Neuronal stem cell (in vitro differentiated cells): ENCODE results near the gene CCDC47.
"Not testable (repeated sequence)": the region's sequence is repeated elsewhere in the genome, so short reads cannot be mapped to it uniquely, and the experiment has no call there.

Experiments used
- DNase-seq: peaks from one replicate; pipeline ENCODE4 v3.0.0-alpha.2; 2013; ENCODE audit warnings: low spot score
- H2AFZ ChIP-seq: one replicate; pipeline ENCODE4 v1.6.1; 2013; ENCODE audit warnings: mild to moderate bottlenecking, low read length, inconsistent platforms
- H2AK5ac ChIP-seq: 2 replicates; pipeline ENCODE4 v1.6.1; 2013; ENCODE audit warnings: low read depth, mild to moderate bottlenecking, inconsistent platforms, low read length, moderate library complexity, mixed read lengths
- H2BK120ac ChIP-seq: 2 replicates; pipeline ENCODE4 v1.6.1; 2013; ENCODE audit warnings: low read depth, mild to moderate bottlenecking, inconsistent platforms, low read length, moderate library complexity, mixed read lengths
- H2BK12ac ChIP-seq: one replicate; pipeline ENCODE4 v1.6.1; 2013; ENCODE audit warnings: low read length, inconsistent platforms
- H2BK15ac ChIP-seq: 2 replicates; pipeline ENCODE4 v1.6.1; 2013; ENCODE audit warnings: mild to moderate bottlenecking, low read length, inconsistent platforms, mixed read lengths
- H2BK5ac ChIP-seq: one replicate; pipeline ENCODE4 v1.6.1; 2013; ENCODE audit warnings: inconsistent platforms, mild to moderate bottlenecking, low read length, moderate library complexity
- H3K14ac ChIP-seq: one replicate; pipeline ENCODE4 v1.6.1; 2013; ENCODE audit warnings: low read length, inconsistent platforms
- H3K18ac ChIP-seq: 2 replicates; pipeline ENCODE4 v1.6.1; 2013; ENCODE audit warnings: low read length, inconsistent platforms
- H3K23ac ChIP-seq: 2 replicates; pipeline ENCODE4 v1.6.1; 2013; ENCODE audit warnings: low read depth, mild to moderate bottlenecking, mixed read lengths, low read length, inconsistent platforms; ENCODE audit not compliant: poor library complexity
- H3K27ac ChIP-seq: replicated peaks from 3 replicates; pipeline ENCODE4 v1.5.1; 2013; ENCODE audit warnings: low read length, inconsistent platforms
- H3K27me3 ChIP-seq, 3 experiments: 2 replicates each; pipeline ENCODE4 v1.6.1; 2013; ENCODE audit warnings: low read length in 3 of 3, mild to moderate bottlenecking in 2 of 3, inconsistent platforms in 1 of 3, low read depth in 1 of 3, mixed read lengths in 1 of 3, moderate library complexity in 1 of 3; ENCODE audit not compliant: control insufficient read depth in 3 of 3, insufficient read depth in 3 of 3
- H3K36me3 ChIP-seq, 2 donors: replicated peaks in 1 of 2; 2 replicates each; pipeline ENCODE4 v1.6.1; 2013; ENCODE audit warnings: low read length in 2 of 2; ENCODE audit not compliant: control insufficient read depth in 2 of 2, insufficient read depth in 2 of 2
- H3K4ac ChIP-seq: 2 replicates; pipeline ENCODE4 v1.6.1; 2013; ENCODE audit warnings: inconsistent platforms, mild to moderate bottlenecking, low read length, moderate library complexity
- H3K4me1 ChIP-seq, 2 donors: 1 replicate in 1 of 2; 2 replicates in 1 of 2; pipeline ENCODE4 v1.6.1; 2013; ENCODE audit warnings: low read length in 2 of 2, low read depth in 1 of 2; ENCODE audit not compliant: control insufficient read depth in 2 of 2, insufficient read depth in 1 of 2
- H3K4me2 ChIP-seq: one replicate; pipeline ENCODE4 v1.6.1; 2013; ENCODE audit warnings: mild to moderate bottlenecking, low read length, inconsistent platforms; ENCODE audit not compliant: insufficient read depth, poor library complexity, severe bottlenecking
- H3K4me3 ChIP-seq, 2 donors: 2 replicates each; pipeline ENCODE4 v1.5.1; 2013; ENCODE audit warnings: low read length in 2 of 2, mild to moderate bottlenecking in 2 of 2, inconsistent platforms in 1 of 2, moderate library complexity in 1 of 2
- H3K79me1 ChIP-seq: one replicate; pipeline ENCODE4 v1.6.1; 2013; ENCODE audit warnings: low read depth, mild to moderate bottlenecking, inconsistent platforms, low read length, moderate library complexity
- H3K9ac ChIP-seq: one replicate; pipeline ENCODE4 v1.6.1; 2013; ENCODE audit warnings: mild to moderate bottlenecking, low read depth, low read length, inconsistent platforms; ENCODE audit not compliant: poor library complexity
- H3K9me3 ChIP-seq, 2 donors: replicated peaks in 1 of 2; 2 replicates each; pipeline versions ENCODE3 to v1.6.1; 2013; ENCODE audit warnings: low read length in 2 of 2, mild to moderate bottlenecking in 2 of 2, inconsistent platforms in 1 of 2, low read depth in 1 of 2, mixed read lengths in 1 of 2, moderate library complexity in 1 of 2; ENCODE audit not compliant: control insufficient read depth in 2 of 2, insufficient read depth in 1 of 2
- H4K8ac ChIP-seq: one replicate; pipeline ENCODE4 v1.6.1; 2013; ENCODE audit warnings: low read depth, mild to moderate bottlenecking, inconsistent platforms, low read length, moderate library complexity
- H4K91ac ChIP-seq: one replicate; pipeline ENCODE4 v1.6.1; 2013; ENCODE audit warnings: low read length, low read depth, mild to moderate bottlenecking, inconsistent platforms; ENCODE audit not compliant: poor library complexity
- WGBS, 2 donors: extraction: QIAGEN DNeasy Blood & Tissue Kit; methylation state at CpG; one replicate each; pipeline ENCODE4 v1.1.7; 2013; ENCODE audit warnings: missing lambda C conversion rate in 2 of 2, mixed read lengths in 1 of 2; ENCODE audit not compliant: insufficient read length in 2 of 2, insufficient replicate concordance in 1 of 2; ENCODE audit errors: extremely low coverage in 2 of 2; 5-methylcytosine and 5-hydroxymethylcytosine counted together

The CCDC47 gene

DNA sequence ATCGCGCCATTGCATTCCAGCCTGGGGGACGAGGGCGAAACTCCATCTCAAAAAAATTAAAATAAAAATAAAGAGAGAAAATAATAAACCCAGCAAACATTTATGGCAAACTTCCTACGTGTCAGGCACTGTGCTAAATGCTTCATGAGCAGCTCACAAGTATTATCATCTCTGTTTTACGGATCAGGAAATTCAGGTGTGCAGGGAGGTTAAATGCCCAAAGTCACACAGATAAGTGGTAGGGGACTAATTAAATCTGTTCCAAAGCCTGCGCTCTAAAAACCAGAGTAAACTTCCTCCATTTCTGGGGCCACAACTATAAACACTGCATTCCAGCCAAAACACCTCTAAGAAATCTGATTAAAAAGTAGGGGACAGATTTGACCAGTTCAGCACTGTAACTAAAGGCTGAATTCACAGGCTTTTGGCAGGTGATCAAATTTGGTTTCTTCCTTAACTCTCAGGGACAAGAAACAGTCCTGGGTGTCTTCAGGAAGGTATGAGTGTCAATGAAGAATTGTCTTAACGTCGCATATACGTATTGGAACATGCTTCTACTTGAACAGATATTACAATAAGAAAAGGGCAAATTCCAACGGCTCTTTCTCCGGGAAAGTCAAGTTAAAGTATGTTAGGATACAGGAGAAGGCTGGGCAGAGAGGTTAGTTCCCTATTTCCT lies 32.8 kb downstream of the CCDC47 start:
- no peak overlapping the region for H3K4ac ChIP-seq

GRCh38 chr17:63735691-63736090 lies 37.7 kb downstream of the CCDC47 start:
- Histone ChIP-seq H4K8ac (no peak overlapping the region), H3K9me3 (no peaks in the 10 kb centered on the region), H2BK5ac (no peak overlapping the region), H3K79me1 (peaks cover 1% of the 10 kb centered on the region), H2BK120ac (no peak overlapping the region), H2AK5ac (no peak overlapping the region), H3K14ac (no peak overlapping the region), H2BK15ac (no peak overlapping the region), H3K4me3 (no peak overlapping the region), H2AFZ (no peak overlapping the region), H3K27me3 (no peaks in the 10 kb centered on the region), H2BK12ac (no peak overlapping the region), H3K9ac (no peak overlapping the region), H3K36me3 (peaks cover 0 to 19% of the 10 kb centered on the region in 2 donors), H4K91ac (no peak overlapping the region), H3K18ac (no peak overlapping the region), H3K4me1 (peaks cover 2 to 7% of the 10 kb centered on the region in 2 donors), H3K4ac (no peak overlapping the region), H3K23ac (no peak overlapping the region), H3K4me2 (no peak overlapping the region), H3K27ac (no peak overlapping the region)
- no peak for DNase-seq
- no CpG with 5 or more reads among the region's 8 CpGs for WGBS, 2 donors

More for the DNA sequence above, 32.8 kb downstream of the CCDC47 start:
- H3K18ac ChIP-seq, result no peak overlapping the region
- DNase-seq, result no peak
- no CpG with 5 or more reads among the region's 12 CpGs for WGBS, 2 donors
- peak overlapping the region; percentile 68 for H3K4me2 ChIP-seq
- H2BK120ac ChIP-seq, result no peak overlapping the region
- H2BK15ac ChIP-seq, result no peak overlapping the region
- no peak overlapping the region for H4K8ac ChIP-seq
- peaks cover 5 to 7% of the 10 kb centered on the region in 2 donors for H3K4me1 ChIP-seq
- H4K91ac ChIP-seq, result no peak overlapping the region
- H3K27me3 ChIP-seq, result no peaks in the 10 kb centered on the region
- peak overlapping the region; percentile 85 to 99 for H3K4me3 ChIP-seq
- H3K9ac ChIP-seq, result no peak overlapping the region
- no peak overlapping the region for H2BK12ac ChIP-seq
- peak overlapping the region; percentile 99 for H2AFZ ChIP-seq
- no peak overlapping the region for H3K14ac ChIP-seq
- peaks cover 3% of the 10 kb centered on the region for H3K79me1 ChIP-seq
- H3K27ac ChIP-seq, result no peak overlapping the region
- H3K36me3 ChIP-seq, result peaks cover 0 to 15% of the 10 kb centered on the region in 2 donors
- H3K23ac ChIP-seq, result no peak overlapping the region
- H2BK5ac ChIP-seq, result no peak overlapping the region
- H2AK5ac ChIP-seq, result no peak overlapping the region
- H3K9me3 ChIP-seq, result no peaks in the 10 kb centered on the region

DNA sequence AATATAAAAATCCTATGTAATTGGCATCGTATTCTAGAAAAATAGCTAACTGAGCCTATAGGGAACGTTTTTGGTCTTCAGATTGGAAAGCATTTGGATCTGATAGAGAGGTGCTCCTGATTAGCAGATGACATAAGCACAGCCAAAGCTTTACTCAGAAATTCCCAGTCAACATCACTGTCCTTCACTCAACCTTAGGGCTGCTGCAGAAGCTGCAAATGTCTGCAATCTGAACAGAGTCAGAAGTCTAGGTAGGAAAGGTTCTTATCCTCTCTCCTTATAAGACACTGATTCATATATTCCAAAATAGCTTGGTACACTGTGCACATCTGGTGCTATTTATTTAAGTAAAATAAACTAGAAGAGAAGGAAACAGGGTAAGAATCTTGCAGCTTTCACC lies 51.0 kb downstream of the CCDC47 start:
- no peak overlapping the region for H2BK12ac ChIP-seq
- H2BK5ac ChIP-seq, result no peak overlapping the region
- H4K91ac ChIP-seq, result no peak overlapping the region
- no peak overlapping the region for H3K18ac ChIP-seq
- no peaks in the 10 kb centered on the region for H3K9me3 ChIP-seq
- no peaks in the 10 kb centered on the region for H3K79me1 ChIP-seq
- H2BK15ac ChIP-seq, result no peak overlapping the region
- no peak overlapping the region for H3K9ac ChIP-seq
- DNase-seq, result no peak
- no CpG with 5 or more reads among the region's 2 CpGs for WGBS, 2 donors
- H2BK120ac ChIP-seq, result no peak overlapping the region
- no peaks in the 10 kb centered on the region for H3K4me1 ChIP-seq
- H2AK5ac ChIP-seq, result no peak overlapping the region
- no peak overlapping the region for H4K8ac ChIP-seq
- H3K23ac ChIP-seq, result no peak overlapping the region
- H3K4me2 ChIP-seq, result no peak overlapping the region
- no peak overlapping the region for H3K4ac ChIP-seq
- no peaks in the 10 kb centered on the region for H3K27me3 ChIP-seq
- no peak overlapping the region for H3K27ac ChIP-seq
- no peak overlapping the region for H3K4me3 ChIP-seq
- no peak overlapping the region for H3K14ac ChIP-seq
- H2AFZ ChIP-seq, result no peak overlapping the region
- peaks cover 0 to 48% of the 10 kb centered on the region in 2 donors for H3K36me3 ChIP-seq

- not testable (repeated sequence) for H3K27ac ChIP-seq, H3K4me2 ChIP-seq, H3K4ac ChIP-seq, H3K9me3 ChIP-seq, H3K4me1 ChIP-seq, H2AFZ ChIP-seq, H3K4me3 ChIP-seq, H2AK5ac ChIP-seq, H2BK5ac ChIP-seq, H2BK120ac ChIP-seq, H3K27me3 ChIP-seq, H3K14ac ChIP-seq, H2BK12ac ChIP-seq, H3K18ac ChIP-seq, H4K91ac ChIP-seq, DNase-seq, H3K79me1 ChIP-seq, H3K23ac ChIP-seq, H4K8ac ChIP-seq, H3K9ac ChIP-seq, H2BK15ac ChIP-seq
- peaks cover 0 to 48% of the 10 kb centered on the region in 2 donors for H3K36me3 ChIP-seq
- no CpG with 5 or more reads among the region's 5 CpGs for WGBS, 2 donors
Observed at GRCh38 chr17:63720194-63720593, 53.2 kb downstream of the CCDC47 start.
